ENCODE measurements around the gene KCTD14.
"Not testable (repeated sequence)": the region's sequence is repeated elsewhere in the genome, so short reads cannot be mapped to it uniquely, and the experiment has no call there.

Gene KCTD14

GRCh38 chr11:78048561-78048960 is 25.5 kb upstream of the KCTD14 start:
- DNase-seq (ENCODE audit: extremely low read depth in 1 of 2, low read depth in 1 of 2) = no peak

GRCh38 chr11:78046486-78046854 is 23.4 kb upstream of the KCTD14 start:
- no peak for DNase-seq (ENCODE audit: extremely low read depth in 1 of 2, low read depth in 1 of 2)

GRCh38 chr11:78045851-78046485 is 22.9 kb upstream of the KCTD14 start:
- DNase-seq (ENCODE audit: extremely low read depth in 1 of 2, low read depth in 1 of 2) = peak; percentile 32 to 64

- no peak for DNase-seq (ENCODE audit: extremely low read depth in 1 of 2, low read depth in 1 of 2)
Measured at GRCh38 chr11:78044706-78045105, 21.6 kb upstream of the KCTD14 start.

GRCh38 chr11:78041843-78042440 is 18.9 kb upstream of the KCTD14 start:
- no peak for DNase-seq (ENCODE audit: extremely low read depth in 1 of 2, low read depth in 1 of 2)

GRCh38 chr11:78041380-78041719 is 18.3 kb upstream of the KCTD14 start:
- DNase-seq (ENCODE audit: extremely low read depth in 1 of 2, low read depth in 1 of 2) = not testable (repeated sequence)

GRCh38 chr11:78040691-78041379 is 17.8 kb upstream of the KCTD14 start:
- DNase-seq (ENCODE audit: extremely low read depth in 1 of 2, low read depth in 1 of 2) = no peak

GRCh38 chr11:78039919-78040671 is 17.0 kb upstream of the KCTD14 start:
- DNase-seq (ENCODE audit: extremely low read depth in 1 of 2, low read depth in 1 of 2) = peak; percentile 18 to 30

GRCh38 chr11:78039391-78039918 is 16.4 kb upstream of the KCTD14 start:
- DNase-seq (ENCODE audit: extremely low read depth in 1 of 2, low read depth in 1 of 2) = no peak

GRCh38 chr11:78038697-78039313 is 15.7 kb upstream of the KCTD14 start:
- no peak for DNase-seq (ENCODE audit: extremely low read depth in 1 of 2, low read depth in 1 of 2)

GRCh38 chr11:78037825-78038620 is 14.9 kb upstream of the KCTD14 start:
- DNase-seq (ENCODE audit: extremely low read depth in 1 of 2, low read depth in 1 of 2) = no peak

GRCh38 chr11:78037056-78037455 is 14.0 kb upstream of the KCTD14 start:
- no peak for DNase-seq (ENCODE audit: extremely low read depth in 1 of 2, low read depth in 1 of 2)

- DNase-seq (ENCODE audit: extremely low read depth in 1 of 2, low read depth in 1 of 2) = no peak
Measured at GRCh38 chr11:78036313-78036712, 13.2 kb upstream of the KCTD14 start.

- DNase-seq (ENCODE audit: extremely low read depth in 1 of 2, low read depth in 1 of 2) = no peak
Measured at GRCh38 chr11:78034623-78035022, 11.5 kb upstream of the KCTD14 start.

GRCh38 chr11:78033040-78033439 is 10.0 kb upstream of the KCTD14 start:
- DNase-seq (ENCODE audit: extremely low read depth in 1 of 2, low read depth in 1 of 2) = no peak

GRCh38 chr11:78032090-78032489 is 9.0 kb upstream of the KCTD14 start:
- no peak for DNase-seq (ENCODE audit: extremely low read depth in 1 of 2, low read depth in 1 of 2)

GRCh38 chr11:78031629-78032028 is 8.6 kb upstream of the KCTD14 start:
- no peak for DNase-seq (ENCODE audit: extremely low read depth in 1 of 2, low read depth in 1 of 2)

GRCh38 chr11:78030429-78031325 is 7.6 kb upstream of the KCTD14 start:
- DNase-seq (ENCODE audit: extremely low read depth in 1 of 2, low read depth in 1 of 2) = no peak

GRCh38 chr11:78028423-78028822 is 5.3 kb upstream of the KCTD14 start:
- DNase-seq (ENCODE audit: extremely low read depth in 1 of 2, low read depth in 1 of 2) = not testable (repeated sequence)
